G401 (cell line): ENCODE measurements around the gene BRMS1L. TPM values are rescaled to one million over a fixed set of nuclear protein-coding genes. Genes with fewer than 3 reads are reported as not detected.

Experiments used
- DNase-seq: peaks from one replicate; pipeline ENCODE4 v3.0.0-alpha.2; 2015; ENCODE audit warnings: low spot score
- in situ Hi-C: cut with HindIII; loops from 2 replicates; pipeline ENCODE4 v1.10.0; 2016; ENCODE audit warnings: low sequenced_read_pairs, mixed read lengths
- total RNA-seq: library from RNA; depleted of rRNA; stranded (reverse); fragments of >200 nt; shearing (Covaris generic); gene quantifications from 2 replicates; pipeline ENCODE4 v1.2.3, GENCODE V29; 2014; rRNA removed

Gene BRMS1L
- total RNA-seq, 1 experiment from 2014 or later, result 24.4 TPM

DNA sequence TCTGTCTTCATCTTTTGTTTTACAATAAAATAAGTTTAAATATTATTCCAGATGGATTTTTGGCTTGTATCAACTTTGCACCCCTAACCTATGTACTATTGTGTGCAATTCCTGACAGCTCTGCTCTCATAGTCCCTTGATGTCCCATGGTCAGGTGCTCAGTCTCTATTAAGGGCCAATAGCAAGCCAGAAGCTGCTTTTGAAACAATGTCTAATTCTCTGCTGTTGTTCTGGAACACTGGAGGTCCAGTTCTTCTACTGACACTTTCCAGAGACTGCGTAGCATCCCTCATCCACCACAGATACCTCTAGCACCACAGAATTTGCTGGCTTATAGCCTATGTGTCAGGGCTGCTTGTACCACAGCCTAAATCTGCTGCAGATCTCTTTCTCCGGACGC is 74.6 kb downstream of the BRMS1L start:
- DNase-seq, result no peak
- in situ Hi-C loops, result no loop called here

DNA sequence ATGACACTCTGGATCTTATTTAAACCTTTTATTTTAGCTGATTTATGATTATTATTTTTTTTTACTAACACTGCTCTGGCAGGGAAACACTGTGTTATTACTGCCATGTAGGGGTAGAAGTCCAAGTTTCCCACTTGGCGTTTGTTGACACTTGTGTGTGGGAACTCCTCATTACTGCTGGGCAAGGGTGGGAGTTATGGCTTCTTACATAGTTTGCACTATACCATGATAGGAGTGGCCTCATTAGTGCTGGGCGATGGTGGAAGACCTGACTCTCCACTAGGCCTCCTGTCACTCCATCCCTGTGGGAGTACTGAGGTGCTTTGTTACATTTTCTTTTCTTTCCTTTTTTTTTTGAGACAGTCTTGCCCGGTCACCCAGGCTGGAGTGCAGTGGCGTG is 83.5 kb downstream of the BRMS1L start:
- in situ Hi-C loops, result no loop called here
- DNase-seq, result no peak

DNA sequence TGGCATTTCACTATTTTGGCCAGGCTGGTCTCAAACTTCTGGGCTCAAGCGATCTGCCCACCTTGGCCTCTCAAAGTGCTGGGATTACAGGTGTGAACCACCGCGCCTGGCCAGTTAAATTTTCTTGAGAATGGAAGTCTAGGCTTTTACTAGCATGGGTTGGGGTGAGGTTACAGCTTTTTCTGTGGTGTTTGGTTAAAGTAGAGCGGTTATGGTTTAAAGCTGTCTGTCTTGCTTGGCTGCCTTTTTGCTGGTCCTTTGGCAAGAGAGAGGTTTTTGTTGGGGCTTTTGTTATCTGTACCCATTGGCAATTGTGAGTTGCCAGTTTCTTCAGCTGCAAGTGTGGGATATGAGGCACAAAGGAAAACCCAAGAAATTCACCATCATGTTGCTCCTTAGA is 84.1 kb downstream of the BRMS1L start:
- in situ Hi-C loops, result no loop called here
- no peak for DNase-seq

DNA sequence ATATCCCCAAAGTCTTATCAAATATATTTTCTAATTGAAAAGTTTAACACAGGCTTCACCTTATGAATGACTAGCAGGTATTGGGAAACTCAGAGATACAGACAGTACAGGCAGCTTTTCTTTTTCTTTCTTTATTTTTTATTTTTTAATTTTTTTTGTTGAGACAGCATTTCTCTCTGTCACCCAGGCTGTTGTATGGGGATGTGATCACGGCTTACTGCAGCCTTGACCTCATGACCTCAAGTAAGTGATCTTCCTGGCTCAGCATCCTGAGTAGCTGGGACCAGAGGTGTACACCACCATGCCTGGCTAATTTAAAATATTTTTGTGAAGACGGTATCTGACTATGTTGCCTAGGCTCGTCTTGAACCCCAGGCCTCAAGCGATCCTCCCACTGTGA is 85.0 kb downstream of the BRMS1L start:
- no peak for DNase-seq
- in situ Hi-C loops, result no loop called here

DNA sequence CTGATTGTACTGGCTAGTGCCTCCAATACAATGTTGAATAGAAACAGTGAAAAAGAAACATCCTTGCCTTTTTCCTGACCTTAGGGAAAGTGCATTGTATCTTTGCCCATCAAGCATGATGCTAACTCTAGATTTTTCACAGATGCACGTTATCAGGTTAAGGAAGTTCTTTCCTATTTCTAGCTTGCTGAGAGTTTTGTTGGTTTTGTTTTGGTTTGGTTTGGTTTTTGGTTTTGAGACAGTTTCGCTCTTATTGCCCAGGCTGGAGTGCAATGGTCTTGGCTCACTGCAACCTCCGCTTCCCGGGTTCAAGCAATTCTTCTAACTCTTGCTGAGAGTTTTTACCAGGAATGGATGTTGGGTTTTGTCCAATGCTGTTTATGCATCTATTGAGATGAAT is 89.0 kb downstream of the BRMS1L start:
- in situ Hi-C loops, result no loop called here

DNA sequence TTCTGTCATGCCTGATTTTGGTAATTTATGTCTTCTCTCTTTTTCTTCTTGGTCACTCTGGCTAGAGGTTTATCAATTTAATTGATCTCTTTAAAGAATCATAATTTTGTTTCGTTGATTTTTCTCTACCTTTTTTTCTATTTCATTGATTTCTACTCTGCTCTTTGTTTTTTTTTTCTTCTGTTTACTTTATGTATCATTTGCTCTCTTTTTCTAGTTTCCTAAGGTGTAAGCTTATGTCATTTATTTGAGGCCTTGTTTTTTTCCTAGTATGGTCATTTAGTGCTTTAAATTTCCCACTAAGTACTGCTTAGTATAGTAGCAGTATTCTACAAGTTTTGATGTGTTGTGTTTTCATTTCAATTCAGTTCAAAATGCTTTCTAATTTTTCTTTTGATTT is 89.6 kb downstream of the BRMS1L start:
- DNase-seq, result no peak
- in situ Hi-C loops, result no loop called here

More for the DNA sequence above, 89.0 kb downstream of the BRMS1L start:
- no peak for DNase-seq

Other genes with a start within 250 kb of the BRMS1L start
- gene RALGAPA1, start 17.0 kb upstream of the BRMS1L start, total RNA-seq, result 11.1 and 17.6 TPM in 2 replicates